Stimulated activated naive CD4-positive, alpha-beta T cell (primary cell): ENCODE data around the gene UCK2.

Experiments used
- DNase-seq, 6 experiments: peaks; one replicate each; lab custom pipeline; 2025; lab: John Stamatoyannopoulos, UW

The UCK2 gene

DNA sequence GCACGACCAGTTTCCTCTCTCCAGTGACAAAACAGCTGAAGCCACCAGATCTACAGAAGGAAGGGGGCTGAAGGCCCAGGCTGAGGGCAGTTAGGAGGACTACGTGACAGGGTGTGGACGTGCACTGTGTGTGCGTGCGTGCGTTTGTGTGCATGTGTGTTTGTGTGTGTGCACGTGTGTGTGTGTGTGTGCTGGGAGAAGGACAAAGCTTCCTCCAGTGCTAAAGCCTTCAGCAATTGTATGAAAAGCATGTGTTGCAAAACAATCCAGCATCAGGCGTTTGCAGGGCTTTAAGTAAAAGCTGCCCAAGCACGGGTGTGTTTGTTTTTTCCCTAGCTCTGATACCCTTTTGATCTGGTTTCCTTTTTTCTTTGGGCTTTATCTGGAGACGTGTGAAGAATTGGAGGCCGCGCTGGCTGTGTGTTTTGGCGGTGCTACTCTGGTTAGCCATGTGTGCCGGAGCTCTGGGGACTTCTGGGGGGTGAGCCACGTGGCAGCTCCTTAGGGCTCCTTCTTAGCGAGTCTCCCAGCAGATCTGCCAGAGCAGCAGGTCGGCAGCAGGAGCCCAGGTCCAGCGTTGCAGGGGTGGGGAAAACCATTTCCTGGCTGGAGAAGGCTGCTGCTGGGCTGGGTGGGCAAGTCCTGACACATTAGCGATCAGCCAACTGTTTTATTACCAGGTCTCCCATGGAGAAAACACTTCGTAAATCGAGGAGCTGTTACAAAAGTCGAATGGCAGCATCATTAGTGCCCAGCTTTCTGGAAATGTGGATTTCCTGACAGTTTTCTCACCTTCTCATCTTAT is 73.4 kb downstream of the UCK2 start:
- DNase-seq: no peak

DNA sequence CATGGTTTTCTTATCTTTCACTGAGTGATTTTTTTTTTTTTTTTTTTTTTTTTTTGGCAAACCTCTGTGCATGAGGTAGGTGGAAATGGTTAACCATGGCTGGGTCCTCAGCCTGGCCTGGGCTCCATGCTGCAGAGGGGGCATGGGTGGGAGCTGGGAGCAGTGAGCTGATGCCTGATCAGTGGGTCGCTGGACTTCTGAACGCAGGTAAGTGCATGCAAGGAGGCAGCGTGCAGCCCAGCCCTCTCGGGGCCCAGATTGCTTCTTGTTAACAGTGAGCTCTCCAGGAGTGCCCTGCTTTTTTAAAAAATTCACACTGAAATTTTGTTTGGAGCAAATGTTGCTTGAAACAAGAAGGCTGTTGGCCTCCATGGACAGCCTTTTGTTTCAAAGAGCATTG is 75.2 kb downstream of the UCK2 start:
- DNase-seq: no peak

- DNase-seq: no peak
These were observed 76.3 kb downstream of the UCK2 start for GRCh38 chr1:165903672-165904071.

GRCh38 chr1:165904948-165905347 is 77.5 kb downstream of the UCK2 start:
- DNase-seq: no peak

DNA sequence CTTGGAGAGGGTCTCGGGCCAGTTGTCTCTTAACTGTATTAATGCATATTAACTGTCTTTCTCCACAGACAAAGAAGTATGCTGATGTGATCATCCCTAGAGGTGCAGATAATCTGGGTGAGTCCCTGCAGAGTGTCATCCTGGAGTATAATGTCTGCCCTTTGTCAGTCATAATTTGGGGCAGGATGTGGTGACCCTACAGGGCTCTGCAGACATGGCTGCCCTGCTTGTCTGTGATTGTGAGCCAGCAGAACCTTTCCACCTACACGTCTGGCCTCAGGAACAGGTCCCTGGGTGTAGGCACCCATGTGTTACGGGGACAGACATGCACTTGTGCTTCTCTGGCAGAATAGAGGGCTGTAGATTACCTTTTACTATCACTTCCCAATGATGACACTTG is 78.4 kb downstream of the UCK2 start:
- DNase-seq: no peak

- DNase-seq: no peak
These were observed 79.9 kb downstream of the UCK2 start for GRCh38 chr1:165907256-165907857.

GRCh38 chr1:165910764-165911421 is 83.5 kb downstream of the UCK2 start:
- no peak for DNase-seq

GRCh38 chr1:165911609-165912281 is 84.3 kb downstream of the UCK2 start:
- DNase-seq: no peak

GRCh38 chr1:165912638-165913037 is 85.2 kb downstream of the UCK2 start:
- DNase-seq: no peak

DNA sequence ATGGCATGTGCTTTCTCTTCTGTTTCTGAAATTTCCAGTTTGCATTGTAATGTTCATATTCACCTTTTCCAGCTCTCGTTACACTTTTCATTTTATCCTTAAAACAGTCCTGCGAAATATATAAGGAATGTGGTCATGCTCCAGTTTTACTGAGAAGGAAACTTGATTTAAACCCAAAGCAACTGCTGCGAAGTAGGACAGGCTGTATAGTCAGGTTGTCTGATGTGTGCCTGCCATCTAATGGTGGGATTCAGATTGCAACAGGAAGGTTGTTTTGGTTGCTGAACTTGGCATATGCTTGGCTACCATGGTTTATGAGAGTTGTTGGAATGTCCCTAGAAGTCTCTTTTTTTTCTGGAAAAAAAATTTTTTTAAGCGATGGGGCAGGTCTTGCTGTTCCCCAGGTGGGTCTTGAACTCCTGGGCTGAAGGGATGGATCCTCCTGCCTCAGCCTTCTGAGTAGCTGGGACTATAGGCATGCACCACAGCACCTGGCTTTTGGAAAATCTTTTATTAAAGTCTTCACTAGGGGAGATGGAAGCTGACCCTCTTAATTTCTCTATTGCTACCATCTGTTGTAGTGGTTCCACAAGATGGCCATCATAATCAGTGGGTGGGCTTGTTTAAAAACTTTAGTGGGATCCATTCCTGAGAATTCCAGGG is 86.9 kb downstream of the UCK2 start:
- peak; percentile 14 to 76 (median 46) for DNase-seq

GRCh38 chr1:165915480-165915879 is 88.1 kb downstream of the UCK2 start:
- no peak for DNase-seq

- DNase-seq: no peak
These were observed 88.5 kb downstream of the UCK2 start for GRCh38 chr1:165915932-165916348.

DNA sequence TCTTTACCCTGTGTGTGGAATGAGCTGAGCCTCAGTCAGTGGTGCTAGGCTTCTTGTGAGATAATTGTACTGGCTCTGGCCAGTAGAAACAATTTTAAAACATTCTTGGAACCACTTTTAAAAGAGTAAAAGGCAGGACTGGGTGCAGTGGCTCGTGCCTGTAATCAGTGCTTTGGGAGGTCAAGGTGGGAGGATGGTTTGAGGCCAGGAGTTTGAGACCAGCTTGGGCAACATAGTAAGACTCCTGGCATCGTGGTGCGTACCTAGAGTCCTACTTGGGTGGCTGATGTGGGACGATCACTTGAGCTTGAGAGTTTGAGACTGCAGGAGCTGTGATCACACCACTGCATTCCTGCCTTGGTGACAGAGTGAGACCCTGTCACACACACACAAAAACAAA is 89.8 kb downstream of the UCK2 start:
- DNase-seq: no peak

DNA sequence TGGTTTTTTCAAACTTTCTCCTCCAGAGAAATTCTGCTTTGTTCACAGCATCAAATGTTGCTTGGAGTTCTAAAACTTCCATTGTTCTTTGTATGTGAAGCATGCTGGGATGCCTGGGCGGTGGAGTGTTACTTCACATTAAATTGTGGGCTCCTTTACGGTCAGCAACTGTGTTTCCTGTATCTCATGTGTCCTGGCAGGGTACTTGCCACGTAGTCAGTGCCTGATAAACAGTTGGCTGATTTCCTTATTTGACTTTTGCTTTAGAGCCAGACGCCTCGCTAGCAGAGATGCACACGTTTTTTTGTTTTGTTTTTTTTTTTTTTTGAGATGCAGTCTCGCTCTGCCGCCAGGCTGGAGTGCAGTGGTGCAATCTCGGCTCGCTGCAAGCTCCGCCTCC is 96.7 kb downstream of the UCK2 start:
- no peak for DNase-seq

- DNase-seq: no peak
These were observed 98.2 kb downstream of the UCK2 start for GRCh38 chr1:165925498-165926079.

DNA sequence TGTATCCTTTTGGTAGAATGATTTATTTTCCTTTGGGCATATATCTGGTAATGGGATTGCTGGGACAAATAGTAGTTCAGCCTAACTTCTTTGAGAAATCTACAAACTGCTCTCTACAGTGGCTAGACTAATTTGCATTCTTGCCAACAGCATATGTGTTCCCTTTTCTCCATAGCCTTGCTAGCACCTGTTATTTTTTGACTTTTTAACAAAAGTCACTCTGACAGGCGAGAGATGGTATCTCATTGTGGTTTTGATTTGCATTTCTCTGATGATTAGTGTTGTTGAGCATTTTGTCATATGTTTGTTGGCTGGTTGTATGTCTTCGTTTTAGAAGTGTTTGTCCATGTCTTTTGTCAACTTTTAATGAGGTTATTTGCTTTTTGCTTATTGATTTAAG is 99.8 kb downstream of the UCK2 start:
- no peak for DNase-seq

DNA sequence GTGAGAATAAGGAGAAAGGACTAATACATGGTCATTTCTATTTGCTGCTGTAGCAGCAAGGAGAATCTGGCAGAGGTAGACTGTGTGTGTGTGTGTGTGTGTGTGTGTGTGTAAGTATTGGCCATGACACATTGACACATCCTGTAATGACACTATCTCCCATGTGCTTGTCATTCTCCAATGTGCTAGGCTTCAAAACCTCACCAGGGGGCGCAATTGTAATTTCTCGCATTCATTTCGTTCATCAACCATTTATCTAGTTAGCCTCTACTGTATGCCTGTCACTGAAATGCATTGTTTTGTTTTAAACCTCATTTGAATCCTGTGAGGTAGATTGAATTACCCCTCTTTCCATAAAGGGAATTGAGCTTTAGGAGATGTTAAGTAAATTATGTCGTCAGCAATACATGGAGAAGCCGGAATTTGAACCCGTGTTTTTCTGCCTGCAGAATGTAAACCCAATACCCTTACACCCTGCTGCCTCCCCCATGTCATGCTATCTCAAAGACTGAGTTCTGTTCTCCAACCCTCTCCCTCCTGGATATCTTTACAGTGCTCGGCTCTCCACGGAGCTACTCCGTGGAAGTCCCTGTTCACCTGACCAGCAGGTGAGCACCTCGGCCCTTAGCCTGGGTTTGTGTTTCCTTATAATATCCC is 100.8 kb downstream of the UCK2 start:
- peak in 2 of 6 experiments; percentile 18 to 26 for DNase-seq

GRCh38 chr1:165930961-165931360 is 103.5 kb downstream of the UCK2 start:
- no peak for DNase-seq

- no peak for DNase-seq
These were observed 106.2 kb downstream of the UCK2 start for GRCh38 chr1:165933446-165934170.

GRCh38 chr1:165936542-165936941 is 109.1 kb downstream of the UCK2 start:
- DNase-seq: no peak
